ENCODE data around the gene WNT11.
"Not testable (repeated sequence)": the region's sequence is repeated elsewhere in the genome, so short reads cannot be mapped to it uniquely, and the experiment has no call there.

WNT11 gene

DNA sequence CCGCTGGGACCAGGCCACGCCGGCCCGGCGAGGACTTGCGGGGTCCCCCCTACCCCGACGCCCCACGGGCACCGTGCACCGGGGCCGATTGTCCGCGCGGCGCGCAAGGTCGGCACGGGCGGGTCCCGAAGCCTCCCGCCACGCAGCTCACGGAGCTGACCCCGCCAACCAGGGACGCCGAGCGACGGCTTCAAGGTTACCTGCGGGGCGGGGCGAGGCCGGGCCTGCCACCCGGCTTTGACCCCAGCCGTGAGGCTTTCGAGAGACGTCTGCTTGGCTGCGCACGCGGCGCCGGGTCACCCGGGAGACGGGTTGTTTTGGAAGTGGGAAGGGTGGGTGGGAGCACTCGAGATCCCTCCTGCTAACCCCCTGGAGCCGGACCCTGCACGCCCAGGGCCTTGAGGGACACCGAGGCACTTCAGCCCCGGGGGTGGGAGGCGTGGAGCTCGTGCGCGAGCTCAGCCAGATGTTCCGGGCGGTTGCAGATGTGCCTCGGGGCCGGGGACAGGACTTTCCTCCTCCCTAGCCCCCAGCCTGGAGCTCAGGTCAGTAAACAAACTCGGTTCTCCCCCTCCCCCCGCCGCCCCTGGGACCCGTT is 3.2 kb upstream of the WNT11 start:
- Mint-ChIP-seq H3K27me3 (peaks cover 15 to 47% of the 10 kb centered on the region in 2 donors), H3K9me3 (no peaks in the 10 kb centered on the region), H3K27ac (peak overlapping the region in 1 of 2 donors; percentile 38), H3K4me1 (ENCODE audit: low read depth in 2 of 2) (peaks cover 3 to 19% of the 10 kb centered on the region in 2 donors), H3K4me3 (peak overlapping the region; percentile 84 to 85), H3K36me3 (ENCODE audit: insufficient read depth) (peaks cover 16% of the 10 kb centered on the region)
- ATAC-seq (replicated peaks) (peak; percentile 12), DNase-seq (peak; percentile 13 to 21 (median 15))

DNA sequence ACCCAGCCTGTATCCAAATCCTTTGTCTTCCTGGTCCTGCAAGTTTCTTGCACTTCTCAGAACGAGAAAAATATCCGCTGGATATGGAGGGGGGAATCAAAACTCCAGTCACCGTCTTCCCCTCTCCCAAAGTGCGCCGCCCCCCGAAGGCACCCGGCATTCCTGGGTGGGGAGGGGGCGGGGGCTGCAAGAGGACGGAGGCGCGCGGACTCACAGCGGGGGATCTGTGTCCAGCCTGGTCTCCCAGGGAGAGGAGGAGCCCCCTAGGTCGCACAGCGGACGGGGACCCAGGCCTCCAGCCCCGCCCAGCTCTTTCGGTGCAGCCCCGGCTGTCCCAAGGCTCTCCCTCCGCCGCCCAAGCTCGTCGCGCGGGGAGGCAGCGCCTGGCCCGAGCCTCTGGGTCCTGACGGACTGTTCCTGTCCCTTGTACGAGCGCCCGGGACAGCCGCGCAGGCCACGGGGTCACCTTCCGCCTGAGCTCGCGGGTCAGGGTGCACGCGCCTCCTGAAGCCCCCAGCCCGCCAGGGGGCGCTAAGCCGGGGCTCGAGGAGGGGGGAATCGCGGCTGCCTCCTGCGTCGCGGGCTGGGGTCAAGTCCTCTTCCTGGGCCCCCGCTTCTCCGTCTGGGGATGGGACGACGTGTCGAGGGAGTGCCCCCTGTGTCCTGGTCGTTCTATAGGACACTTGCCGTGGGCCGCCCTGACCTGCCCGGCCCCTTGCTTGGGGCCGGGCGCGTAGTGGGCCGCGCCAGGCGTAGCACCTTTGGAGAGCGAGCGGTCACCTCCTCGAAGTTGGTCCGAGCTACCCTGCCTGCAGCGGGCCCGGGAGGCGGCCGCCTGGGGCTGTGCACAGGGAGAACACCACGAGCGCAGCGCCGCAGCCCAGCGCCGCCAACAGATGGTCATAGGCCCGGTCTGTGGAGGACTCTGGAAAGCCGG is 2.4 kb upstream of the WNT11 start:
- Mint-ChIP-seq H3K27ac (peak overlapping the region in 1 of 2 donors; percentile 38), H3K36me3 (ENCODE audit: insufficient read depth) (peaks cover 16% of the 10 kb centered on the region), H3K9me3 (no peaks in the 10 kb centered on the region)

DNA sequence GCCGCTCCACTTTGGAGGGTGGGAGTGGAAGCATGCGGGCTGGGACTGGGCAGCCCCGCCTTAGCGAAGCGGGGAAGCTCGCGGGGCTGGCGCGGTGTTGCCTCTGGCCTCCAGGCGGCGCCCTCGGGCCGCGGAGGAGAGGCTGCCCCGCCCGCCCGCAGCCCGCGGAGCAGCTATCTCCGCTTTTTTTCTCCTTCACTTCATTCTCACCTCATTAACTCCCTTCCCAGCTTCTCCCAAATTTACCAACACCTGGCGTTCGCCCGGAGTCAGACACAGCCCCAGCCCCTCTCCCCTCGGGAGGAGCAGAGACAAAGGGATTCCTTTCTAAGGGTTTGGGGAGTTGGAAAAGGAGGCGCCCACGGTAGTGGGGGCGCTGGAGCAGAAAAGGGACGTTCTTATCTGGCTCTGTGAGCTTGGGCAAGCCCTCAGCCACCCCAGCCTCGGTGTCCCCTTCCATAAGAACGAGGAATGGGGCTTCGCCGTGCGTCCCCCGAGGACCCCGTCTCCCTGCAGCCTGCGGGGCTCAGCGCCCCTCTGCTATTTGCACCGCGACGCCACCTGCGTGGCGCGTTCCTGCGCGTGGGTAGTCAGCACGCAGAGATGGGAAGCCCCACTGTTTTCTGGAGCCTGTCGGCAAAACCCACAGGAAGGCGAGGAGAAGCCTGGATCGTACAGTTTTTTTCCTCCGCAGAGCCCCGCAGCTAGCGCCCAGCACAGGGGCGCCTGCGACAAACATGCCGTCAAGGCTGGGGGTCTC is 1.5 kb upstream of the WNT11 start:
- DNase-seq = peak; percentile 75 to 82 (median 81)
- peak; percentile 67 for ATAC-seq (replicated peaks)
- Mint-ChIP-seq H3K4me3 (peak overlapping the region; percentile 84 to 85), H3K27ac (peak overlapping the region; percentile 67 to 71), H3K4me1 (ENCODE audit: low read depth in 2 of 2) (peaks cover 3 to 19% of the 10 kb centered on the region in 2 donors), H3K36me3 (ENCODE audit: insufficient read depth) (peaks cover 19% of the 10 kb centered on the region), H3K9me3 (no peaks in the 10 kb centered on the region), H3K27me3 (peaks cover 24 to 61% of the 10 kb centered on the region in 2 donors)

More for the DNA sequence above, 2.4 kb upstream of the WNT11 start:
- ATAC-seq (replicated peaks) (peak; percentile 49), DNase-seq (peak; percentile 76 to 79 (median 78))
- Mint-ChIP-seq H3K4me3 (peak overlapping the region; percentile 84 to 85), H3K27me3 (peaks cover 23 to 55% of the 10 kb centered on the region in 2 donors), H3K4me1 (ENCODE audit: low read depth in 2 of 2) (peaks cover 3 to 19% of the 10 kb centered on the region in 2 donors)

DNA sequence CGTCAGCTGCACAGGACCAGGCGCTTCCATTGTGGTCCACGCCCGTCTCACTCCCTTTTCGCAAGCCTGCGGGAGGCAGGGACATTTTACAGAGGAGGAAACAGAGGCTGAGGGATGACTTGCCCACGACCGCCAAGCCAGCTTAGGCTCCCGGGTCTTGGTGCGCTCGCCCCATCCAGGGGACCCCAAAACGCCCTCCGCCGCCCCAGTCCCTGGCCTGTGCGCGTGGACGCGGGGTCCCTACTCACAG is 300 bp downstream of the WNT11 start:
- H3K27ac Mint-ChIP-seq = peak overlapping the region in 1 of 2 donors; percentile 68
- ATAC-seq (replicated peaks) (no peak), DNase-seq (no peak)
- H3K9me3 Mint-ChIP-seq = no peaks in the 10 kb centered on the region
- H3K27me3 Mint-ChIP-seq = peaks cover 24 to 45% of the 10 kb centered on the region in 2 donors
- peaks cover 3 to 19% of the 10 kb centered on the region in 2 donors for H3K4me1 Mint-ChIP-seq (ENCODE audit: low read depth in 2 of 2)
- peaks cover 25% of the 10 kb centered on the region for H3K36me3 Mint-ChIP-seq (ENCODE audit: insufficient read depth)
- peak overlapping the region; percentile 84 to 85 for H3K4me3 Mint-ChIP-seq

DNA sequence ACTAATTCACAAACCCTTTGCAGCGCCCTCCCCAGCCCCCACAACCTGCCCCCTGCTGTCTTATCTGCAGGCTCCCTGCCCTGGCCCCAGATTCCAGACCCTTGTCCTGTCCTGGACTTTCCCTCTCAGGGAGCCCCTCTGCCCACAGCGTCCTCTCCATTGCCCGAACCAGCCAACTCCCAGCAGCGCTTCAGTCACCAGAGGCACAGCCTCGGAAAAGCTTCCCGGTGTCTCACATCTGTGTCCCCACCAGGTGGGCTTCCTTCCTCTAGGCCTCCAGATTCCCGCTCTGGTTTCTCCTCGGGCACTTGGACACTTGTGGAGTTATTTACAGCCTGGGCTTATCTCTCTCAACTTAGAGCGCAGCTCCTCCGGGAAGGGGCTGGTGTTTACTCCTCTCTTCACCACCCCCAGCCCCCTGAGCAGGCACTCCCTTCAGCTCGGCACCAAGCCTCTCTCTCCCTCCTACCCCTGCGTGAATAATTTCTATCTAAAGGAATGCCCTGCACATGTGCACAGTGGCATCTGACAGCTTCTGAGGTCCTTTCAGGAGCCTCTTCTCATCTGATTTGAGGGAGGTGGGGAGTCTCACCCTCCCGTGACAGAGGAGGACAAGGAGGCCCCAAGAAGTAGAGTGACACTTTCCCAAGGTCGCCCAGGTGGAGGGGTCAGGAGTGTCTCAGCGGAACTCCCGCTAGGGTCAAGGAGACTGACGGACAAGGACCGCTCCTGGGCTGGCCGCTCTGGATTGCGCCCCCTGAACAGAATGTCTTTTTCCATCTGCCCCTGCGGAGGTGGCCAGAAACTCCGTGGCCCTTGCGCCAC is 838 bp downstream of the WNT11 start:
- H3K27ac Mint-ChIP-seq = peak overlapping the region in 1 of 2 donors; percentile 68

DNA sequence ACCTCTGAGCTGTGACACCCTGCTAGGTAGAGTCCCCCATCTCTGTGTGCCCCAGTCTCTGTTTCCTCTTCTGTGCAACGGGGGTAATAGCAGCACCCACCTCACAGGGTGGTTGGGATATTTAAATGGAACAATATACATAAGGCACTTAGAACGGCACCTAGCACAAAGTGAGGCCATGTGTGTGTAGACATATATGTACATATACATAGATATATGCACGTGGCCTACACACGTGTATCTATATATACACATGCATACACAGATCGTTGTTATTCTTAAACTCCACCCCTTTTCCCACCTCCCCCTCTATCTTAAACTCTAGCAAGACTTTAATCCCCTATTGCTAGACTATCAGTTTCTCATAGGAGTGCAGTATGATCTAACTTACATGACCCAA is 2.4 kb downstream of the WNT11 start:
- peaks cover 21% of the 10 kb centered on the region for H3K36me3 Mint-ChIP-seq (ENCODE audit: insufficient read depth)
- peak overlapping the region in 1 of 2 donors; percentile 41 for H3K27ac Mint-ChIP-seq
- no peaks in the 10 kb centered on the region for H3K9me3 Mint-ChIP-seq
- peaks cover 24 to 49% of the 10 kb centered on the region in 2 donors for H3K27me3 Mint-ChIP-seq
- no peak overlapping the region for H3K4me3 Mint-ChIP-seq
- DNase-seq (no peak), ATAC-seq (replicated peaks) (no peak)
- H3K4me1 Mint-ChIP-seq (ENCODE audit: low read depth in 2 of 2) = peaks cover 0 to 29% of the 10 kb centered on the region in 2 donors

More for the DNA sequence above, 838 bp downstream of the WNT11 start:
- DNase-seq = no peak
- no peak for ATAC-seq (replicated peaks)
- peaks cover 28% of the 10 kb centered on the region for H3K36me3 Mint-ChIP-seq (ENCODE audit: insufficient read depth)
- H3K4me3 Mint-ChIP-seq = peak overlapping the region; percentile 84 to 85
- peaks cover 0 to 21% of the 10 kb centered on the region in 2 donors for H3K4me1 Mint-ChIP-seq (ENCODE audit: low read depth in 2 of 2)
- H3K9me3 Mint-ChIP-seq = no peaks in the 10 kb centered on the region
- H3K27me3 Mint-ChIP-seq = peaks cover 24 to 49% of the 10 kb centered on the region in 2 donors

DNA sequence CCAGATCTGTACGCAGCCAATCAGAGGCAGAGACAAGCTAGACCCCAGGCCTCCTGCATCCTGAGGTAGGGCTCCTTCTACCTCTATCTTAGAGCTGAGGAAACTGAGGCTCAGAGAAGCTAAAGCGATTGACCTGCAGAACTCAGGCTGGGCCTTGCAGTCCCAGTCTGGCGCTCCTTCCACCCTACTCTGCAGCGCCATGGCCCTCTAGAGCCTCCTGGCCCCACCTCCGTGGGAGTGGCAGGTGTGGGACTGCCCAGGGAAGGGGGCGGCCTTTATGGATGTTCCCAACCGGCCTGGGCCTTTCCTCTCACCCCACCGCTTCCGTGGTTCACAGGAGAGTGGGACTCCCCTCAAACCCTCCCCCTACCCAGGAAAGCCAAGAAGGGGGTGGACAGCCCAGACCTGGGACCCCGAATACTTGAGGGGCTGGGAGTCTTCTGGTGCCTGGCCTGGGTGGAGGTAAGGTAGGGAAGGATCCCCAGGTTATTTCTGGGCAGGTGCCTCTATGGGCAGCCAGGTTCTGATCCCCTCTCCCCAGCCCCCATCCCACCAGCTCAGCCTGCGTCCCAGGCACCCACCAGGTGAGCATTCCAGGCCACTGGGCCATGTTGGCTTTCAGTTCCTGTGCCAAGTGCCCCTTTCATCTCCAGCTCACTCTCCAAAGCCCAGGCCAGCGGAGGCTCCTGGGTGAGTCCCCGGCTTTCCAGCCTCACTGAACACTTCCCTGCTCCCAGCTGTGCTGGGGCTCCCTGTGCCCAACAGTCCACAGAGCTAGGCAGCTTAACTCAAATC is 3.0 kb downstream of the WNT11 start:
- Mint-ChIP-seq H3K4me3 (no peak overlapping the region), H3K27me3 (peaks cover 24 to 49% of the 10 kb centered on the region in 2 donors), H3K4me1 (ENCODE audit: low read depth in 2 of 2) (peaks cover 0 to 29% of the 10 kb centered on the region in 2 donors), H3K9me3 (no peaks in the 10 kb centered on the region), H3K36me3 (ENCODE audit: insufficient read depth) (peaks cover 24% of the 10 kb centered on the region), H3K27ac (no peak overlapping the region)
- DNase-seq (no peak), ATAC-seq (replicated peaks) (no peak)

DNA sequence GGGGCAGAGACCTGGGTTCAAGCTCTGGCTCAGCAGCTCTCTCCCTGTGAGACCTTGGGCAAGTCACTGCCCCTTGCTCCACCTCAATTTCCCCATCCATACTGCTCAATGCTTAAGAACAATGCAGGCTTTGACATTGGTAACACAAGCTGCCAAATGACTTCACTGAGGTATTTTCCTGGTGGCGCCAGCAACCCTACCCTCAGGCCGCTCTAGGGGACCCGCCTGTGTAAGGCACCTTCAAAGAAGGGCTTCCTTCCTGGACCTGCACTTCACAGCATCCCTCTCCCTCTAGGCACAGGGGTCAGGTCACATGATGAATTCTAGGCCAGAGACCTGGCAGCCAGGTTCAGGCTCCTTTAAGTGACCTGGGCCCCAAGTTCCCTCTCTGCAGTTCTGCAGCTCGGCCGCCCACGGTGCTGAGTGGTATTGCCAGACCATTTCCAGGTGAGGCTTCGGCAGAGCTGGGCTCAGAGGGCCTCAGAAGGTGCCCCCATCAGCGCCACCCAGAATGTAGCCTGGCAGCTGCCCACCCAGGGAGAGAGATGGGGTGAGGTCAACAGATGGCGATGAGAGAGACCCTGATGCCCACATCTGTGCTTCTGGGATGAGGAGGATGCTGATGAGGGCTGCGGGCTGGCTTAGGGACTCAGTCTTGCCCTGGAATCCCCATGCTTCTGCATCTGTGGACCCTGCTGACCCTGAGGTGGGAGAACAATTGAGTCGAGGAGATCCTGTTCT is 4.5 kb downstream of the WNT11 start:
- DNase-seq (no peak), ATAC-seq (replicated peaks) (no peak)
- Mint-ChIP-seq H3K27me3 (peaks cover 24 to 42% of the 10 kb centered on the region in 2 donors), H3K9me3 (no peaks in the 10 kb centered on the region), H3K36me3 (ENCODE audit: insufficient read depth) (peaks cover 21% of the 10 kb centered on the region), H3K27ac (peak overlapping the region in 1 of 2 donors; percentile 76), H3K4me1 (ENCODE audit: low read depth in 2 of 2) (peaks cover 0 to 21% of the 10 kb centered on the region in 2 donors), H3K4me3 (peak overlapping the region in 1 of 2 donors; percentile 13)

DNA sequence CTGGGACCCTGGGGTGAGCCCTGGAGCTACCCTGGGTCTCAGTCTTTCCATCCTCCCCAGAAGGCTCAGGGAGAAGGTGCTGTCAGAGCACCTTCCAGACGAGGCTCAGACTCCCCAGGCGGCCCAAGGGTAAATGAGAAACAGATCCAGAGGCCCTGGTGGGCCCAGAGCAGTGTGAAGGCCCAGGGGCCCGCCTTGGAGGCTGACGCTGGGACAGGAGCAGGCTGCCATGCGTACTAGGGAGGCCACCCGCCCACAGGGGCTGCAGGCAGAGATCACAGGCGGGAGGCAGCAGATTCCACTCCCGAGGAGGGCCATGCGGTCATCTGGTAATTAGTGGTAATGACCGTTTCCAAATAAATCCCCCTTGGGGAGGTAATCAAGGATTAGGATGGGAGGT is 5.2 kb downstream of the WNT11 start:
- H3K9me3 Mint-ChIP-seq = no peaks in the 10 kb centered on the region
- peak overlapping the region in 1 of 2 donors; percentile 76 for H3K27ac Mint-ChIP-seq
- peaks cover 21% of the 10 kb centered on the region for H3K36me3 Mint-ChIP-seq (ENCODE audit: insufficient read depth)
- H3K4me1 Mint-ChIP-seq (ENCODE audit: low read depth in 2 of 2) = peaks cover 0 to 18% of the 10 kb centered on the region in 2 donors
- ATAC-seq (replicated peaks) (no peak), DNase-seq (no peak)
- H3K27me3 Mint-ChIP-seq = peaks cover 24 to 35% of the 10 kb centered on the region in 2 donors
- H3K4me3 Mint-ChIP-seq = peak overlapping the region in 1 of 2 donors; percentile 40

DNA sequence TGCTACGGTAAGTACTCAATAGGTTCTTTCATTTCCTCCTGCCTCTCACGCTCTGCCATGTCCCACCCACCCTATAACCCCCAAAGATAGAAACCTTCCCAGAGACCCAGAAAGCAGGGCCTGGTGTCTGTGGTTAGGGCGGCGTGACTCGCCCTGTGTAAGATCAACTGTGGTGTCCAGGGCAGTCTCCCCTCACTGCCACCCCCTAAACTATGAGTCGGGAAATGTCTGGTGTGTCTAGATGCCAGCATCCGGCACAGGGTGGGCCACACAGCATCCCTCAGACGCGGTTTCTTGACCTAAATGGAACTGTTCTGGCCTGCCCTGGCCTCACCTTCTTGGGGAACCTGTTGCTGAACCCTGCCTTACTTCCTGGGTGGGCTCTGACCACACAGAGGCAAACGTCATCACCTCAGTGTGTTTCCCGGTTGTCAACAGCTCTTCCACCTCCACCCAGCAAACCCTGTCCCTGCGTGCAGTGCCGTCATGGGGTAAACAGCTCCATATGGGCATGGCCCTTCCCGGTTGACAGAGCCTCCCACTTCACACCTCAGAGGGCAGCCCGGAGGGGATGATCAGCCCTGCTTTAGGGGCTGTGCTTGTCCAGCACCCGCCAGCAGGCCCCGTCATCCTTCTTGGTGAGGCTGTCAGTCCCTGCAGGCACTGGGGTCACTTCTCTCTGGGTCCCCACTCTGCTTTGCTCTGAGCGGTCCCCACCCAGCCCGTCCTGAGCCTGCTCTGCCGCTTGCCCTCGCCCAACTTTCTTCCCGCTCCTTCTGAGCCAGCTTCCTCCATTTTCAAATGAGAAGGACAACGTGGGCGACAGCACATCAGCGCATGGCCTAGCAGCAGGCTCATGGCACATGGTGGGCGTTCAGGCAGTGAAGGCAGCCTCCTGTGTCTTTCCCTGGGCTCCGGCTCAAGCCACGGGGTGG is 6.0 kb downstream of the WNT11 start:
- Mint-ChIP-seq H3K9me3 (no peaks in the 10 kb centered on the region), H3K4me1 (ENCODE audit: low read depth in 2 of 2) (peaks cover 0 to 11% of the 10 kb centered on the region in 2 donors), H3K27me3 (peaks cover 17 to 27% of the 10 kb centered on the region in 2 donors), H3K36me3 (ENCODE audit: insufficient read depth) (peaks cover 24% of the 10 kb centered on the region), H3K4me3 (peak overlapping the region in 1 of 2 donors; percentile 40), H3K27ac (peak overlapping the region in 1 of 2 donors; percentile 76)
- peak; percentile 85 for ATAC-seq (replicated peaks)
- DNase-seq = peak in 2 of 3 experiments; percentile 50 to 52

DNA sequence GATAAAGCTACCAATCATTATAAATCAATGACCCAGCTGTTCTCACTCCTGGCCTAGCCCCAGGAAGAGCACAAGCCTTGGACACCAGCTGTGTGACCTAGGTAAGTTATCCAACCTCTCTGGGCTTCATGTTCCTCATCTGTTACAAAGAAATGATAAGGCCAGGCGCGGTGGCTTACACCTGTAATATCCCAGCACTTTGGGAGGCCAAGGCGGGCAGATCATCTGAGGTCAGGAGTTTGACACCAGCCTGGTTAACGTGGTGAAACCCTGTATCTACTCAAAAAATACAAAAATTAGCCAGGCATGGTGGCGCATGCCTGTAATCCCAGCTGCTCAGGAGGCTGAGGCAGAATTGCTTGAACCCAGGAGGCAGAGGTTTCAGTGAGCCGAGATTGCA is 7.6 kb downstream of the WNT11 start:
- Mint-ChIP-seq H3K36me3 (ENCODE audit: insufficient read depth) (peaks cover 20% of the 10 kb centered on the region), H3K27me3 (peaks cover under 1 to 11% of the 10 kb centered on the region in 2 donors), H3K4me1 (ENCODE audit: low read depth in 2 of 2) (peaks cover 0 to 11% of the 10 kb centered on the region in 2 donors)
- not testable (repeated sequence) for H3K4me3 Mint-ChIP-seq; DNase-seq; ATAC-seq (replicated peaks); H3K9me3 Mint-ChIP-seq; H3K27ac Mint-ChIP-seq
